HepG2 (cell line): ENCODE measurements around the gene ANKDD1A. TPM values are rescaled to one million over a fixed set of nuclear protein-coding genes. Genes with fewer than 3 reads are reported as not detected.

Experiments used
- CTCF ChIP-seq: sonication (generic); formaldehyde crosslinking; IDR thresholded peaks from 2 replicates; pipeline ENCODE4 v1.5.0; 2020; ENCODE audit warnings: mild to moderate bottlenecking, missing genetic modification reagents, moderate library complexity
- DPF2 ChIP-seq: sonication (generic); formaldehyde crosslinking; IDR thresholded peaks from 2 replicates; pipeline ENCODE4 v1.4.0; 2020; ENCODE audit warnings: mild to moderate bottlenecking, low read depth, missing genetic modification reagents, borderline replicate concordance
- EEA1 ChIP-seq: sonication (generic); formaldehyde crosslinking; IDR thresholded peaks from 2 replicates; pipeline ENCODE4 v1.5.1; 2020; ENCODE audit warnings: mild to moderate bottlenecking, missing genetic modification reagents, borderline replicate concordance
- ELF3 ChIP-seq: IDR thresholded peaks from 2 replicates; pipeline ENCODE4 v1.6.1; 2016; ENCODE audit warnings: missing genetic modification reagents, missing compliant biosample characterization
- GATAD2A ChIP-seq: IDR thresholded peaks from 2 replicates; pipeline ENCODE4 v1.6.1; 2016
- HDAC2 ChIP-seq: sonication (generic); formaldehyde crosslinking; IDR thresholded peaks from 2 replicates; pipeline ENCODE4 v1.4.0; 2020; ENCODE audit warnings: missing genetic modification reagents
- HNF4A ChIP-seq: sonication (generic); formaldehyde crosslinking; IDR thresholded peaks from 2 replicates; pipeline ENCODE4 v1.4.0; 2020; ENCODE audit warnings: missing genetic modification reagents
- HNF4G ChIP-seq, 2 experiments: sonication (generic) in 1 of 2; formaldehyde crosslinking in 1 of 2; IDR thresholded peaks; 2 replicates each; pipeline versions ENCODE4 v1.4.0 to v1.6.1; 2011 to 2020; ENCODE audit warnings: borderline replicate concordance in 2 of 2, low read depth in 2 of 2, mild to moderate bottlenecking in 2 of 2, low read length in 1 of 2, missing genetic modification reagents in 1 of 2, moderate library complexity in 1 of 2
- KAT7 ChIP-seq: IDR thresholded peaks from 2 replicates; pipeline ENCODE4 v1.6.1; 2018; ENCODE audit warnings: borderline replicate concordance, missing compliant biosample characterization
- KLF11 ChIP-seq: IDR thresholded peaks from 2 replicates; pipeline ENCODE4 v1.6.1; 2016; ENCODE audit warnings: missing compliant biosample characterization
- NFE2L1 ChIP-seq: sonication (generic); formaldehyde crosslinking; IDR thresholded peaks from 2 replicates; pipeline ENCODE4 v1.4.0; 2020; ENCODE audit warnings: missing genetic modification reagents, mild to moderate bottlenecking, borderline replicate concordance
- NR2F1 ChIP-seq, 2 experiments: fragments of 450-650 bp in 1 of 2; formaldehyde crosslinking in 1 of 2; IDR thresholded peaks; 2 replicates each; pipeline versions ENCODE4 v1.5.0 to v1.6.1; 2016 to 2020; ENCODE audit warnings: mild to moderate bottlenecking in 1 of 2, missing compliant biosample characterization in 1 of 2, missing genetic modification reagents in 1 of 2, moderate library complexity in 1 of 2
- NR2F6 ChIP-seq, 2 experiments: IDR thresholded peaks; 2 replicates each; pipeline ENCODE4 v1.6.1; 2016; ENCODE audit warnings: antibody characterized with exemption in 1 of 2, mild to moderate bottlenecking in 1 of 2
- RARA ChIP-seq: IDR thresholded peaks from 2 replicates; pipeline ENCODE4 v1.6.1; 2016; ENCODE audit warnings: missing genetic modification reagents, missing compliant biosample characterization
- SALL1 ChIP-seq: sonication (generic); formaldehyde crosslinking; IDR thresholded peaks from 2 replicates; pipeline ENCODE4 v1.8.0; 2022; ENCODE audit warnings: mild to moderate bottlenecking, missing genetic modification reagents
- SATB2 ChIP-seq: sonication (generic); formaldehyde crosslinking; IDR thresholded peaks from 2 replicates; pipeline ENCODE4 v1.5.0; 2020; ENCODE audit warnings: missing genetic modification reagents
- TEAD3 ChIP-seq: optimal IDR thresholded peaks from 2 replicates; pipeline ENCODE3; 2016; ENCODE audit warnings: borderline replicate concordance
- ZNF121 ChIP-seq: sonication (generic); formaldehyde crosslinking; IDR thresholded peaks from 2 replicates; pipeline ENCODE4 v1.5.0; 2020; ENCODE audit warnings: mild to moderate bottlenecking, missing genetic modification reagents
- ZNF160 ChIP-seq: sonication (generic); formaldehyde crosslinking; IDR thresholded peaks from 2 replicates; pipeline ENCODE4 v1.8.0; 2022; ENCODE audit warnings: mild to moderate bottlenecking, inconsistent platforms, missing genetic modification reagents
- ZNF264 ChIP-seq: sonication (generic); formaldehyde crosslinking; IDR thresholded peaks from 2 replicates; pipeline ENCODE4 v1.4.0; 2020; ENCODE audit warnings: missing genetic modification reagents
- ZNF3 ChIP-seq: IDR thresholded peaks from 2 replicates; pipeline ENCODE4 v1.7.0; 2017; ENCODE audit warnings: inconsistent platforms
- ZNF770 ChIP-seq: sonication (generic); formaldehyde crosslinking; IDR thresholded peaks from 2 replicates; pipeline ENCODE4 v1.5.0; 2020; ENCODE audit warnings: mild to moderate bottlenecking, missing genetic modification reagents
- ZNF788 ChIP-seq: sonication (generic); formaldehyde crosslinking; IDR thresholded peaks from 2 replicates; pipeline ENCODE4 v1.5.0; 2020; ENCODE audit warnings: mild to moderate bottlenecking, missing genetic modification reagents, borderline replicate concordance
- polyA plus RNA-seq, 8 experiments: library from polyadenylated mRNA; depleted of rRNA in 3 of 8; stranded (reverse) in 7 of 8; unstranded in 1 of 8; fragments of >200 nt; fragmentation: Illumina TruSeq in 4 of 8; extraction: Trizol in 4 of 8; gene quantifications; 2 replicates each; pipeline versions ENCODE4 v1.2.1 to v1.2.3, GENCODE V29; 2011 to 2016; ENCODE audit warnings: low read depth in 4 of 8, missing spikeins in 1 of 8, mixed read lengths in 1 of 8; ENCODE audit not compliant: insufficient read depth in 1 of 8
- total RNA-seq, 5 experiments: library from RNA; depleted of rRNA; stranded (reverse); fragments of >200 nt; fragmentation: Illumina TruSeq; extraction: Trizol; gene quantifications; 2 replicates each; pipeline ENCODE4 v1.2.3, GENCODE V29; 2016; ENCODE audit warnings: low read depth in 1 of 5

ANKDD1A gene
- total and polyA plus RNA-seq, 2 of the 13 experiments (the other 11 are each of a cell fraction or from before 2014, with no cell fraction given): 0.11 to 0.48 TPM

GRCh38 chr15:64981812-64982431, 70.2 kb downstream of the ANKDD1A start (continued):
- TF ChIP-seq ZNF121: no peak
- no peak for TF ChIP-seq ZNF3 (CRISPR knock-in tag)
- TF ChIP-seq ZNF264 (CRISPR knock-in tag): 0 out of 2 replicates have a peak, but pooled peaks have one; percentile 28
- TF ChIP-seq HDAC2 (CRISPR knock-in tag): peak; percentile 70; the same call in 1 of the 2 replicates
- TF ChIP-seq KAT7 (CRISPR knock-in tag): 0 out of 2 replicates have a peak, but pooled peaks have one; percentile 70
- peak; percentile 87 for TF ChIP-seq HNF4A (CRISPR knock-in tag)
- TF ChIP-seq DPF2 (CRISPR knock-in tag): peak; percentile 33; the same call in 1 of the 2 replicates
- 0 out of 2 replicates have a peak, but pooled peaks have one; percentile 34 for TF ChIP-seq ZNF770 (CRISPR knock-in tag)
- 0 out of 2 replicates have a peak, but pooled peaks have one; percentile 23 for TF ChIP-seq RARA (CRISPR knock-in tag)
- peak; percentile 67 for TF ChIP-seq GATAD2A (CRISPR knock-in tag)
- peak; percentile 81 for TF ChIP-seq HNF4G (IDR thresholded peaks at IDR 0.05; ENCODE audit: borderline replicate concordance, low read depth, low read length)
- TF ChIP-seq HNF4G (CRISPR knock-in tag; IDR thresholded peaks at IDR 0.05; ENCODE audit: borderline replicate concordance, low read depth): no peak
- no peak for TF ChIP-seq ZNF788 (CRISPR knock-in tag)
- peak in 1 of 2 experiments; percentile 8; a peak in 1 of 4 replicates for TF ChIP-seq NR2F1 (CRISPR knock-in tag; IDR thresholded peaks at IDR 0.05)
- peak; percentile 17; the same call in 1 of the 2 replicates for TF ChIP-seq SALL1 (CRISPR knock-in tag)
- TF ChIP-seq SATB2 (CRISPR knock-in tag): no peak
- TF ChIP-seq CTCF (CRISPR knock-in tag): 0 out of 2 replicates have a peak, but pooled peaks have one; percentile 24
- no peak for TF ChIP-seq EEA1 (CRISPR knock-in tag)
- TF ChIP-seq KLF11 (CRISPR knock-in tag): 0 out of 2 replicates have a peak, but pooled peaks have one; percentile 24
- no peak for TF ChIP-seq NFE2L1 (CRISPR knock-in tag)
- TF ChIP-seq TEAD3 (CRISPR knock-in tag): peak; percentile 18
- no peak for TF ChIP-seq NR2F6 (IDR thresholded peaks at IDR 0.05)
- TF ChIP-seq NR2F6 (CRISPR knock-in tag; IDR thresholded peaks at IDR 0.05): peak; percentile 19; the same call in 1 of the 2 replicates
- no peak for TF ChIP-seq ZNF160
- 0 out of 2 replicates have a peak, but pooled peaks have one; percentile 12 for TF ChIP-seq ELF3
